ENCODE measurements around the gene OTX1.
A peak's percentile ranks its signal among the peaks of the same experiment; 100 is the strongest.
"Not testable (repeated sequence)": the region's sequence is repeated elsewhere in the genome, so short reads cannot be mapped to it uniquely, and the experiment has no call there.

The OTX1 gene

DNA sequence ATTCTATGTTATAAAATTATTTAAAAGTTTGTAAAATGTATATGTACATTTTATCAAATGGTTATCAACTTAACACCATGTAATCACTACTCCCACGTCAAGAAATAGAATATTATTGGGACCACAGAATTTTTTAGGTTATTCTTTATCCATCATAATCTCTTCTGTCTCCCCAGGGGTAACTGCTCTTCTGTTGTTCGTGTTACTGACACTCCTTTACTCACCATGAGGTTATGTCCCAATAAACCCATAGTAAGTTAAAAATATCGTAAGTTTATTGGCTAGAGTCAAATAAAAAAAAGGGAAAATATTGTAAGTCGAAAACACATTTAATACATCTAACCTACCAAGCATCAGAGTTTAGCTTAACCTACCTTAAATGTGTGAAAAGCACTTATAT is 14.0 kb downstream of the OTX1 start:
- H3K27ac ChIP-seq: no peak overlapping the region
- TF ChIP-seq ZFX (IDR thresholded peaks at IDR 0.05) (no peak), CTCF (conservative IDR thresholded peaks at IDR 0.05) (no peak)

- no peak for TF ChIP-seq ZFX (IDR thresholded peaks at IDR 0.05)
- TF ChIP-seq CTCF (conservative IDR thresholded peaks at IDR 0.05): no peak
Observed at GRCh38 chr2:63066265-63066664, 15.6 kb downstream of the OTX1 start.

GRCh38 chr2:63066838-63067237 is 16.2 kb downstream of the OTX1 start:
- H3K27ac ChIP-seq: no peak overlapping the region

More at GRCh38 chr2:63066265-63066664, 15.6 kb downstream of the OTX1 start:
- H3K27ac ChIP-seq: no peak overlapping the region

GRCh38 chr2:63071664-63072063 is 21.0 kb downstream of the OTX1 start:
- TF ChIP-seq ZFX (IDR thresholded peaks at IDR 0.05) (no peak), CTCF (conservative IDR thresholded peaks at IDR 0.05) (no peak)
- H3K27ac ChIP-seq: no peak overlapping the region

More at GRCh38 chr2:63066838-63067237, 16.2 kb downstream of the OTX1 start:
- TF ChIP-seq ZFX (IDR thresholded peaks at IDR 0.05): no peak
- no peak for TF ChIP-seq CTCF (conservative IDR thresholded peaks at IDR 0.05)

- TF ChIP-seq CTCF (conservative IDR thresholded peaks at IDR 0.05): no peak
- TF ChIP-seq ZFX (IDR thresholded peaks at IDR 0.05): no peak
- H3K27ac ChIP-seq: no peak overlapping the region
Observed at GRCh38 chr2:63073994-63074393, 23.4 kb downstream of the OTX1 start.

DNA sequence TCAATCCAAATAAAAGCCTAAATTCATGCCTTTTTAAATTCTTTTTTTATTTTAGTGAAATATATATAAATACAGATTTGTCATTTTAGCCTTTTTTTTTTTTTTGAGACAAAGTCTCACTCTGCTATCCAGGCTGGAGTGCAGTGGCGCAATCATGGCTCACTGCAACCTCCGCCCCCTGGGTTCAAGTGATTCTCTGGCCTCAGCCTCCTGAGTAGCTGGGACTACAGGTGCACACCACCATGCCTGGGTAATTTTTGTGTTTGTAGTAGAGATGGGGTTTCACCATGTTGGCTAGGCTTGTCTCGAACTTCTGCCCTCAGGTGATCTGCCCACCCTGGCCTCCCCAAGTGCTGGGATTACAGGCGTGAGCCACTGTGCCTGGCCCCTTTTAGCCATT is 23.8 kb downstream of the OTX1 start:
- H3K27ac ChIP-seq: not testable (repeated sequence)

DNA sequence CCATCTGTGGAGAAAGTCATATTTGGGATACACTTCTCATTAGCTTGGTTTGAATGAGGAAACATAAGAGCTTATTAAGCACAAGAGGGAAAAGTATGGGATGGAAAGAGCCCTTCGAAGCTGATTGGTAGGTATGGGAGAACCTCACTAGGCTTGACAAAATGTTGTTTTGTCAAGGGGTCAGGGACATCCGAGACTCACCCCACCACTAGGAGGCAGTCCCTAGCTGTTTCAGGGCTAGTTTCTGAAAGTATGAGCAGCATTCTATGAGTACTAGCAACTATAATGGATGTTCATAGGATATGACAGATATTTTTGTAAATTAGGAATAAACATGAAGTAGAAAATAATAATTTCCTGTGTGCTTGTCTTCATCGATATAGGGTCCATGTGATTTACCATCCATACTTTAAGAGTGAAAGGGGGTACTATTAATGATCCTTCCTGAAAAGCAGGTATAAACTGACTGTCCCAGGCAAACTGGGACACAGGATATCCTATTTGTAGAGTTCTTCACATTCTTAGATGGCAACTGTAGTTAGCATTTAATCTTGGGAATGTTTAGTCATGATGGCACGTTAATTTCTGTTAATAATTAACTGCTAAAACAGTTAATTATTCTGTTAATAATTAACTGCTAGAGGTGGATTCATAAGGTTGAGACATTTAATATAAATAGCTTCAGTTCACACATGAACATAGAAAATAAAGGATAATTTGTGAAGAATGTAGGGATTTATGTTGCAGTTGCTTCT is 28.4 kb downstream of the OTX1 start:
- TF ChIP-seq CTCF (conservative IDR thresholded peaks at IDR 0.05) (peak; percentile 69), ZFX (IDR thresholded peaks at IDR 0.05) (no peak)
- no peak overlapping the region for H3K27ac ChIP-seq

DNA sequence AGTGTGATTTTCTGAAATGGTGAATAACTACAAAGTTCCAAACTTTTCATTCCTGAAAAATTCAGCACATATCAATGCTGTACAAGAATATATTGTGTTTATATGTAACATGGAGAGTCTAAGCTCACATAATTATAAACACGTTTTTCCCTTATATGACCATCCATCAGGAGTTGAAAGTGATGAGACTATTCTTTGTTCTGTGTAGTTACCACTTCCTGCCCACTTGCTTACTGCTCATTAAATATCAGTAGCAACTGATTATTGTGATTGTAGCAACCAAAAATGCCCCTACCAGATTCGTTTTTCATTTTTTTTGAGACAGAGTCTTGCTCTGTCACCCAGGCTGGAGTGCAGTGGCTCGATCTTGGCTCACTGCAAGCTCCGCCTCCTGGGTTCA is 30.8 kb downstream of the OTX1 start:
- TF ChIP-seq ZFX (IDR thresholded peaks at IDR 0.05) (no peak), CTCF (conservative IDR thresholded peaks at IDR 0.05) (no peak)
- H3K27ac ChIP-seq: no peak overlapping the region

Measured in C4-2B (cell line).